HG03108 (cell line): ENCODE data around the gene IL11.

Experiments
- ATAC-seq: cut with Tn5 transposase; IDR thresholded peaks from one replicate; pipeline ENCODE4 v1.9.1; 2021; ENCODE audit warnings: moderate library complexity; ENCODE audit not compliant: unreplicated experiment

The IL11 gene

DNA sequence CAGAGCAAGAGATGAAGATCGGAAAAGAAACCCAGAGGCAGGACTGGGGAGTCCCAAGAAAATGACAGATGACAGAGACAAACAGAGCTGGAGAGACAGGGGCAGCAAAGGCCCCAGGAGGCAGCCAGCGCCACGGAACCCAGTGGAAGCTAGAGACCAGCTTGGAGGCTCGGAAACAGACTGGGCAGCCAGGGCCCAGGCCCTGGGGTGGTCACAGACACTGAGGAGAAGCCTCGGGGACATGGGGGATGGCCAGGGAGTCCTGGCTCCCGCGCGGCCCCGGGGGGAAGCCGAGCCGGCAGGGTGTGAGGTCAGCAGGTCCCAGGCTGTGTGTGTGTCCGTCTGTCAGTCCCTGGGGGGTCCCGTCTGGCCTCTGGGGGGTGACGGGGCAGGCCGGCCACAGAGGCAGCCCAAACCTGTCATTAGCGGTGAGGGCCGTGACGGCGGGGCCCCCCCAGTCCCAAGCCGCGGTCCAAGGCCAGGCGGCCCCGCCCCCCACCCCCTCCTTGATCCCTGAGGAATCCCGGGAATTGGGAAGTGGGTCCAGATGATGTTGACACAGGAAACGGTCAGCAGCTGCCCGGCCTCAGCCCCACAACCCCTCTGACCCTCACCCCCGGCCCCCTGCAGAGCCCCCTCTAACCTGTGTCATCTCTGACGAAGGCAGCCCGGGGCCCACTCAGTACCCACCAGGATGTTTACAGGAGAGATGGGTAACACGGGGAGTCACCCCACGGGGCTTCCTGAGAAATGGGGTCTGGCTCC is 3.9 kb upstream of the IL11 start:
- ATAC-seq, result no peak

DNA sequence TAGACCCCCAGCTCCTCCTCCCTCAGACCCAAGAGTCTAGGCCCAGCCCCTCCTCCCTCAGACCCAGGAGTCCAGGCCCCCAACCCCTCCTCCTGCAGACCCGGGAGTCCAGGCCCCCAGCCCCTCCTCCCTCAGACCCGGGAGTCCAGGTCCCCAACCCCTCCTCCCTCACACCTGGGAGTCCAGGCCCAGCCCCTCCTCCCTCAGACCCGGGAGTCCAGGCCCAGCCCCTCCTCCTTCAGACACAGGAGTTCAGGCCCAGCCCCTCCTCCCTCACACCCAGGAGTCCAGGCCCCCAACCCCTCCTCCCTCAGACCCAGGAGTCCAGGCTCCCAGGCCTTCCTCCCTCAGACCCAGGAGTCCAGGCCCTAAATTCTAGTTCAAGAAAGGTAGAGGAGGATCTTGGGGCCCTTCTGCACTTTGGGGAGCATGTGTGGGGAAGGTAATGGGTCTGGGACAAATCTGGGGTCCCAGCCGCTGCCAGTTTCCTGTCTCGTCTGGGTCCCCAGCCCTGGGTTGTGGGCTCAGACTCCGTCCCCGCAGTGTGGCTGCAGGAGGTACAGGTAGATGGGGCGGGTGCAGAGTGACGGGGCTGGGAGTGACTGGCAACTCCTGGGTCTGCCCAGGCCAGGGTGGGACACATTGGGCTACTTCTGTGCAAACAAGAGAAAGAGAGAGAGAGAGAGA is 3.2 kb upstream of the IL11 start:
- ATAC-seq, result no peak

DNA sequence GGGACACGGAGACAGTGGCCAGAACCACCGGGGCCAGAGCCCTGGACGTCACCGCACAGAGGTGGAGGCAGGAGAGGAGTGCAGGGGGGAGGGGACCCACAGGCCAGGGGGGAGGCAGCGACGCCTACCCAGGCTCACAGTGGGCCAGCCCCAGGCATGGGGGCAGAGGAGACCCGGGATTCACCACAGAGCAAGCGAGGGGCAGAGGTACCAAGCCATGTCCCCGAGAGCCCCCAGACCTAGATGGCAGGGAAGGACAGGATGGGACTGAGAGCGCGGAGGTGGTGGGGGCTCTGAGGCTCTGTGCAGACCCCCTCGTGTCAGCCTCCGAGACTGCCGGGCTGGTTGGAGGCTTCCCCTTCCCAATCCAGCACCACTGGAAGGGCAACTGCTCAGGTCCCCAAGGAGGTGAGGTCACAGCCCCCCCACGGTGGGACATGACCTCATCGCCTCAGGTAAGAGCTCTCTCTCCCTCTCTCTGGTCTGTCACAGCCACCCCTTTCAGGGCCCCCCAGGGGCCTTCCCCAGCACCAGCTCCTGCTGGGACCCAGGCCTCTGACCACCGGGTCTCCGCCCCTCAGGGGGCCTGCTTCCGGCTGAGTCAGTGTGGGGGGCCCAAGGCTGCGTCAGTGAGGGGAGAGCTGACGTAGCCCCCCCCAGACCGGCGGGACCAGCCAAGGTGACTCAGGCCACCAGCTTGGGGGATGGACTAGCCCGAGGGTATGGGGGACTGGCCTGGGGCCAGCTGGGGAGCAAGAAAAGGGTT is 2.2 kb upstream of the IL11 start:
- no peak for ATAC-seq

DNA sequence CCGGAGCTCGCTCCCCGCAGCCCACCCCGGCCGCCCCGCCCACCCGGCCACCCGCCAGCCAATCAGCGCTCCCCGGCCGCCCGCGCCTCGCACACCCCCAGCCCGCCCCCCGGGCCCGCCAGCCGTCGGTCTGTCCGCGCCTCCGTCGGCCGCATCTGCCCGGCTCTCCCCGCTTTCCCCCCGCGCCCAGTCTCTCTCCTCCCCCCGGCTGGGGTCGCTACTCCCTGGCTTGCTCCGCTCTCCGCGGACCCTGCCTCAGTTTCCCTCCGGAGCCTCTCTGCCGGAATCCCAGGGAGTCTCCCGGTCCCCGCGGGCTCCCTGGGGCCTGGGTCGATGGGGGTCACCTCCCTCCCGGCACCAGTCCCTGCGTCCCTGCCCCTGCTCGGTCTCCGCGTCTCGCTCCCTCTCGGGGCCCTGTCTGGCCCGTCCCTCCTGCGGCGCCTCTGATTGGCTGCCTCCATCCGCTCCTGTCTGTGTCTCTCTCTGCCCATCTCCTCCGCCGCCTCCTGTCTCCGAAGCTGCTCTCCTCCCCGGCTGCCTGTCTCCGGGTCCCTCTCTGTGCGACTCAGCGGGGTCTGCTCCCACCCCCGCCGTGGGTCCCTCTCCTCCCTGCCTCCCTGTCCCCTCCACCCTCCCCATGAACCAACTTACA is 484 bp downstream of the IL11 start:
- no peak for ATAC-seq

DNA sequence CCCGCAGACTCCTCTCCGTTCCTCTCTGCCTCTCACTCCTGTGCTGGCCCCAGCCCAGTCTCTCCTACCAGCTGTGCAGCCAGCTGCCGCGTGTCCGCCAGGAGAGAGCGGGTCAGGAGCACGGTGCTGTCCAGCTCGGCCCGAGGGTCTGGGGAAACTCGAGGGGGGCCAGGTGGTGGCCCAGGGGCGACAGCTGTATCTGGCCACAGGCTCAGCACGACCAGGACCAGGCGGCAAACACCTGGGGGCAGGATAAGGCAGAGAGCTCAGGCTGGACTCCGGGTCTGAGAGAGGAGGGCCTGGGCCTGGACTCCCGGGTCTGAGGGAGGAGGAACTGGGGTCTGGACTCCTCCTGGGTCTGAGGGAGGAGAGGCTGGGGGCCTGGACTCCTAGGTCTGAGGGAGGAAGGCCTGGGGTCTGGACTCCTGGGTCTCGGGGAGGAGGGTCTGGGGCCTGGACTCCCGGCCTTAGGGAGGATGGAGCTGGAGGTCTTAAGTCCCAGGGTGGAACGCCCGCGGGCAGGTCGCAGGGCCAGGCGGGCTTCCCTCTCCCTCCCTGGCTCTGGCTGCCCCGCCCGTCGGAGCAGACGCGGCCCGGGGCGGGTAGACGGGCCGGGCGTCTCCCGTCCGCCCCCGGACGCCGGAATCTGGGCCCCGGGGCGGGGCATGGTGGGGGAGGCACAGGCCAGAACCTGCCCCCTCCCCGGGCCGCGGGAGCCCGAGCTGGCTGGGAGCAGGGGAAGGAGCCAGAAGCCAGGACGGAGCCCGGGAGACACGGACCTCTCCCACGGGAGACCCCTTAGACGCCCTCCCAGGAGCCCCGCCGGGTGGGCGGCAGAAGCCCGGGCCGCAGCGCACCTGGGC is 1.3 kb downstream of the IL11 start:
- ATAC-seq, result no peak

DNA sequence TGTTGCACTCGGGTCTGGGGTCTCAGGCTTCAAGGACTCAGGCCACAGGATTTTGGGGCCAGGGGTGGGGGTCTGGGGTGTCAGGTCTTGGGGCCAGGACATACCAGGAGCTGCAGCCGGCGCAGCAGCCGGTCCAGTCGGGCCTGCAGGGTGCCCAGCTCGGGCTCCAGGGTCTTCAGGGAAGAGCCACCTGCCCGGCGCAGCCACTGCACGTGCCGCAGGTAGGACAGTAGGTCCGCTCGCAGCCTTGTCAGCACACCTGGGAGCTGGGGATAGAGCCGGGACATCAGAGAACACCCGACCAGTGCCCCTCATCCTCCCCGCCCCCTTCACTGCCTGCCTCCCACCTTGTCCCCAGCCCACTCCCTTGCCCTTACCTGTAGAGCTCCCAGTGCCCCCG is 2.2 kb downstream of the IL11 start:
- no peak for ATAC-seq

DNA sequence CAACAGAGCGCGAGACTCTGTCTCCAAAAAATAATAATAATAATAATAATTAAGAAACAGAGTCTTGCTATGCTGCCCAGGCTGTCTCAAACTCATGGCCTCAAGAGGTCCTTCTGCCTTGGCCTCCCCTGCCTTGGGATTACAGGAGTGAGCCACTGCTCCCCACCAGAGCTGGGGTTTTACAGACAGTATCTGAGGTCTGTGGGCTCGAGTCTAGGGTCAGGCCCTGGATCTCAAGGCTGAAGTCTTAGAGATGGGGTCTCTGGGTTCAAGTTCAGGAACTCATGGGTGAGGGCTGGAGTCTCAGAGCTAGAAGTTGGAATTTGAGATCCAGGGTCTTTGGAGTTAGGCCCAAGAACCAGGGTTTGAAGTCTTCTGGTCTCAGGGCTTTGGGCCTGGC is 3.5 kb downstream of the IL11 start:
- ATAC-seq, result no peak

DNA sequence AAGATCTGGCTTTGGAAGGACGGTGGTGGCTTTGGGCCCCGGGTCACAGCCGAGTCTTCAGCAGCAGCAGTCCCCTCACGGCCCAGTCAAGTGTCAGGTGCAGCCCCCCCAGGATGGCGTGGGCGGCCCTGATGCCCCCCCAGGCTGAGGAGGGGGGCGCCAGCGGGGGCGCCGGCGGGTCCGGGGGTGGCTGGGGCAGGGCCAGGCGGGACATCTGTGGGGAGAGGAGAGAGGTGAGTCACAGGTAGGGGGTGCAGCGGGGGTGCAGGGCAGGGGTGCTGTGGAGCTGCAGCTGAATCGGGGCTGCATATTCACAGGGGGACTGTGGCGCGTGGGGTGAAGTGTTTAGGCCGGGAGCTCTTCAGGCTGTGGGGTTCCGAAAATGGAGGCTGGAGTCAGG is 4.3 kb downstream of the IL11 start:
- no peak for ATAC-seq

DNA sequence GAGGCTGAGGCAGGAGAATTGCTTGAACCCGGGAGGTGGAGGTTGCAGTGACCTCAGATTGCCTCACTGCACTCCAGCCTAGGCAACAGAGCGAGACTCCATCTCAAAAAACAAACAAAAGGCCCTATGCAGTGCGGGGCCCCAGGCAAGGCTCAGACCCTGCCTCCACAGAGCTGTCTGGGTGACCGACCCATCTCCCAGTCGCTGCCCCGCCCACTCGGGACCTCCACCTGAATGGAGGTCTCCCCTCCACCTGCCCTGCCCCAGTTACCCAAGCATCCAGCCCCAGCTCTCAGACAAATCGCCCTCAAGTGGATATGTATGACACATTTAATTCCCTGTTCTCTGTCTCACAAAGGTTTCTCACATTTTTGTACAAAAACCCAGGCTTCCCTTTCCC is 5.0 kb downstream of the IL11 start:
- no peak for ATAC-seq

DNA sequence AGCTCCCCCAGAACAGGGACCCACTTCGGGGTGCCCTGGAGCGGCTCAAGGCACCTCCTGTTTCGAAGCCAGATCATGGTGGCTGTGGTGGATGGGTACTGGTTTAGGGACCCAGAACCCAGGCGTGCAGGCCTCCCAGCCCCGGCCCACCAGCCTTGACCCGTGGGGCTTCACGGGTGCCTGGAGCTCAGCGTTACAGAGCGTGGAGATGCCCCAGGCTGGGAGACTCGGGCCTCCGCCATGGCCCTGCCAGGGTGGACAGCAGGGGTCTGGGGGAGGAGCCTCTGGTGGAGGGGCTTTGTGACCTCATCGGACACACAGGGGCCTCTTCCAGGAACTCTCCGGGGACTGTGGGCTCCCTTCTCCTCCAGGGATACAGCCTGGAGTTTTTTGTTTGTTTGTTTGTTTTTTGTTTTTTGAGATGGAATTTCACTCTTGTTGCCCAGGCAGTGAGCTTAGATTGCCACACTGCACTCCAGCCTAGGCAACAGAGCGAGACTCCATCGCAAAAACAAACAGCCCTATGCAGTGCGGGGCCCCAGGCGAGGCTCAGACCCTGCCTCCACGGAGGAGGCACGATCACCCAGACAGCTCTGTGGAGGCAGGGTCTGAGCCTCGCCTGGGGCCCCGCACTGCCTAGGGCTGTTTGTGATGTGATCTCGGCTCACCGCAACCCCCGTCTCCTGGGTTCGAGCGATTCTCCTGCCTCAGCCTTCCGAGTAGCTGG is 7.1 kb downstream of the IL11 start, which contains the start of gene GARIN5B:
GARIN5B (minus strand) TSS at position 271 of the 727 bp plus-strand sequence; CDS start at position 77, 194 bp downstream.
- ATAC-seq, result no peak

DNA sequence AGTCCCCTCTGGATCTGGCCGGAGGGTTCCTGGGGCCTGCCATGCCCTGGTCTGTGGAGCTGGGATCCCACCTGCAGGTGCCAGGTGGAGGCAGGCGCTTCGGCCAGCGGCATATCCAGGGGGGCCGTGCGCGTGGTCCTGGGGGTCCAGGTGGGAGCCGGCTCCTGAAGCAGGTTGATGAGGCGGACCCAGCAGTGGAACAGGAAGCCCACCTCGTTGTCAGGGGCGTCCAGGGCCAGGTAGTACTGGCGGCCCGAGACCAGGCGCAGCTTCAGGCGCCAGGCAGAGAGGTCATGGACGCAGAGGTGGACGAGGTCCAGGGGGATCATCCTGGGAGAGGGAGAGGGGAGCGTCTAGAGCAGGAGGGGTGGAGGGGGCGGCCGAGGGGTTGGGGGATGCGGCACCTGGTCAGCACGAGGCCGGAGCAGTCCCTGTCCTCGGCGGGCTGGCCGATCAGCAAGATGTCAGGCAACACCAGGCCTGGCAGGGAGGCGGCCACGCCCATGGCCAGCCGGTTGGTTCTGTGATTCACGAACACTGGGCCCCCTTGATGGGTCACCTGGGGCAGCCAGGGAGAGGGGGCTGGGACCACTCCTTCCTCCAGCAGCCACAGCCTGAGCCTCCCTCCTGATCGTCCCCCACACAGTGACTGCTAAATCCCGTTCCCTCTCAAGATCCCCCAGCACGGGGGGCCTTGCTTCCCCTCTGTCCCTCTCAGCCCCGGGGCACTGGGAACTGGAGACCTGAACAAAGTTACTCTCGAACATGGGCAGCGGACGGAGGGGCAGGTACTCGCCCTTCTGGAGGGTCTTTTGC is 7.9 kb downstream of the IL11 start:
- ATAC-seq, result no peak

DNA sequence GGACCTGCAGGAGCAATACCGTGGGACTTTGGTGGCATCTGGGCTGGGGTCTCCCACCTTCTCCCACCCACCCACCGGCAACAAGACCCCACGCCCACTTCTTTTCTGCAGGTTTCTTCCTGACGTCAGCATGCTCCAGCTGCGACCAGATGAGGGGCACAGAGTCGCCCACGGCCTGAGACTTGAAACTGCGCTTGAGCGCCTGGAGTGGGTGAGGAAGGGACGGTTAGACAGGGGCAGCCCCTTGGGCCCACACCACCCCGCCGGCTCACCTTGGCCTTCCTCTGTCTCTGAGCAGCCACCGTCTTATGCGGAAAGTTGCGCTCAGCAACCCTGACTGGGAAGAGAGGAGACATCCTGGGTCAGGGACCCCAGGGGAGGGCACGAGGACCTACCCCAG is 9.4 kb downstream of the IL11 start:
- ATAC-seq, result no peak

DNA sequence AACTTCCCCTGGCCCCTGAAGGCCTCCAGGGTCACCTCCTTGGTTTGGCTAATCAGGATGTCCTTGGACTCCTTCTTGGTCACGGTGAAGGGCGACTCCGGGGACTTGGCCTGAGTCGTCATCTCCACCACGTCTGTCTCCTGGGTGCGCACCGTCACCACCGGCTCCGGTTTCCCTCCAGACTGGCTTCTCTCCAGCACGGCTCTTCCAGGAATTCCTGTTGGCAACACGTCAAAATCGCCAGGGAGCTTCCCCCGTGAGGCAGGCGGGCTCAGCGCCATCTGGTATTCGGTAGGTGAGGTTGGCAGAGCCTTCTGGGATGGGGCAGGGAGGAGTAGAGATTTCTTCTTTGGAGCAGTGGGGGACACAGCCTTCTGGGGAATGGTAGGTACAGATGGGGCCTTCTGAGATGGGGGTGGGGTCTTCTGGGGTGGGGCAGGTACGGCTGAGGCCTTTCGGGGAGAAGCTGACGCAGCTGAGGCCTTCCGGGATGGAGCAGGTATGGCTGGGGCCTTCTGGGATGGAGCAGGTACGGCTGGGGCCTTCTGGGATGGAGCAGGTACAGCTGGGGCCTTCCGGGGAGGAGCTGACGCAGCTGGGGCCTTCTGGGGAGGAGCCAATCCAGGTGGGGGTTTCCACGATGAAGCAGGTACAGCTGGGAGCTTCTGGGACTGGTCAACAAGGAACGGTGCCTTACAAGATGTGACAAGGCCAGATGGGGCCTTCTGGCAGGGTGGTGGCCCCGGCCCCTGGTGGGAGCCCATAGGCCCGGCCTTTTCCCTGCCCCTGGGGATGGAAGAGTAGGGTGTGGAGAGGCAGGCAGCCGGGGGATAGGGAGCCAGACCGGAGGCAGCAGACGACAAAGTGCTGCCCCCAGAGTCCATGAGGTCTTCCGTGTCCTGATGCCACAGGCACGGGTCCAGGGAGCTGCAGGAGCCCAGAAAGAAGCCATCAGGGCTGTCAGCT is 11.0 kb downstream of the IL11 start:
- ATAC-seq, result no peak

DNA sequence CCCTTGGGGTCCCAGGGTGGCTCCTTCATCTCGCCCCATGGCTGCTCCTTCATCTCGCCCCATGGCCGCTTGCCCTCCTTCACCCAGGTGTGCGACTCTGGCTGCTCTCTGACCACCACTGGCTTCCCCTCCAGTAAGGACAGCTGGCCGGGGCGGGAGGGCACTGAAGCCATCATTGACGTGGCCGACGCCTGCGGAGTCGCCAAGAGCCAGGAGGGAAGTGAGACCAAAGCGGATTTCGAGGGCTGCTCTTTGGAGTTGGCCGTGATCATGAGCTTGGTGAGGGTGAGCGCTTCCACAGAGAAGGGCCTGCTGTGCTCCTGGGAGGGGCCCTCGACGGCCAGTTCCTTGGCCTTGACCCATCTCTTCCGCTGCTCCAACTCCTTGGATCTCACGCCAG is 11.8 kb downstream of the IL11 start:
- ATAC-seq, result no peak

DNA sequence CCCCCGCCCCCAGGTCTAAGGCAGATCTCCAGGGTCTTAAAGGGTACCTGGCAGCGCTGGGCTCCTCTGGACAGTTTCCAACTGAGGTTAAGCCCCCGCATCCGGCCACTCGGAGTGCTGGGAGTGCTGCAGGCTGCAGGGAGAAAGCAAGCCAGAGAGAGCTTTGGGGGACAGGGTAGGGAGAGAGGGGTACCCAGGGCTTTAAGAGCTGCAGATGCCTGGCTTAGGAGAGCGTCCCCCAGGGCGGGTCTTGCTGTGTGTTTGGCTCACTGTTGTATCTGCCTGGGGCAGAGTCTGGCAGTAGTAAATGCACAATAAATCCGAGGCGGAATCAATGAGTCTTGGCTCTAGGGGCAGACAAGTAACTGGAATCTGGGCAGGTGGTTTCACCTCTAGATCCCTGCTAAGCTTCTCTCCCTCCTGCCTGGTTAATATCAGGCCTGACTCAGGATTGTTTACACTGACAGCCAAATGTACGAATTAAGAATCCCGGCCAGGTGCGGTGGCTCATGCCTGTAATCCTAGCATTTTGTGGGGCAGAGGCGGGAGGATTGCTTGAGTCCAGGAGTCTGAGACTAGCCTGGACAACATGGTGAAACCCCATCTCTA is 14.9 kb downstream of the IL11 start:
- no peak for ATAC-seq

DNA sequence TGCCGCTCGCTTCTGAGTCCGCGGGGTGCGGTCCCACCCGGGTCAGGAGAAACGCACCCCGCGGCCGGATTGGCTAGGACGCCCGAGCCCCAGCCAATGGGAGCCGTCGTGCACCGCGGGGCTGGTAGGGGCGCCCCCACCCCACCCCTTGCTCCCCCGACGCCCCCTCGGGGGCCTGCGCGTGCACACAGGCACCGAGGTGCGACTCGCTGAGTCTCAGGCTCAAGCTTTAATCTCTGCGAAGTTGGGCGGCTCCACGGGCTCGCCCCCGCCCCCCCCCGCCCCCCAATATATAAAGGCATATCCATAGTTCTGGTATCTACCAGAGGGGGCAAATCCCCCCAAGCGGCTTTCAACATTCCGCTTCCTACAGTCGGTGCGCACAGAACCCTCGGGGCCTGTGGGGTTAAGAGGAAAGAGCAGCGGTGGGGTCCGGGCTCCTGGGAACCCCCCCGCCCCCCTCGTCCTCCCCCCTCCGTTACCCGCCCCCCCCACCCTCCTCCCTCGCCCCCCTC is 15.5 kb downstream of the IL11 start, which contains the start of gene COX6B2:
COX6B2 (minus strand) TSS at position 22 of the 515 bp plus-strand sequence. CDS start 198 bp downstream, outside the sequence.
- no peak for ATAC-seq
